Trophoblast cell (in vitro differentiated cells and primary cell): ENCODE data around the gene PLBD2.

Experiments used
- DNase-seq, 2 donors: peaks; one replicate each; pipeline ENCODE4 v3.0.0-alpha.2; 2016
- H2AFZ ChIP-seq: 2 replicates; pipeline ENCODE4 v1.6.1; 2013; ENCODE audit warnings: low read length, moderate library complexity, mild to moderate bottlenecking; ENCODE audit not compliant: insufficient read depth, poor library complexity
- H2AK5ac ChIP-seq: 2 replicates; pipeline ENCODE4 v1.6.1; 2013; ENCODE audit warnings: mild to moderate bottlenecking, low read length
- H2BK120ac ChIP-seq: 2 replicates; pipeline ENCODE4 v1.6.1; 2013; ENCODE audit warnings: low read length, mild to moderate bottlenecking, moderate library complexity; ENCODE audit not compliant: insufficient read depth, poor library complexity
- H2BK12ac ChIP-seq: 2 replicates; pipeline ENCODE4 v1.6.1; 2013; ENCODE audit warnings: mild to moderate bottlenecking, low read length, moderate library complexity
- H2BK5ac ChIP-seq: 2 replicates; pipeline ENCODE4 v1.6.1; 2013; ENCODE audit warnings: low read length, low read depth, moderate library complexity, mild to moderate bottlenecking; ENCODE audit not compliant: poor library complexity
- H3K14ac ChIP-seq: 2 replicates; pipeline ENCODE4 v1.6.1; 2013; ENCODE audit warnings: mild to moderate bottlenecking, low read length
- H3K18ac ChIP-seq: 2 replicates; pipeline ENCODE4 v1.6.1; 2013; ENCODE audit warnings: mild to moderate bottlenecking, low read length
- H3K23ac ChIP-seq: 2 replicates; pipeline ENCODE4 v1.6.1; 2013; ENCODE audit warnings: low read length
- H3K27ac ChIP-seq: 2 replicates; pipeline ENCODE4 v1.5.1; 2013; ENCODE audit warnings: low read depth, mild to moderate bottlenecking, inconsistent platforms, low read length, moderate library complexity
- H3K27me3 ChIP-seq: 2 replicates; pipeline ENCODE4 v1.6.1; 2013; ENCODE audit warnings: inconsistent platforms, mild to moderate bottlenecking, low read length, moderate library complexity; ENCODE audit not compliant: insufficient read depth
- H3K36me3 ChIP-seq, 2 experiments: 1 replicate in 1 of 2; 2 replicates in 1 of 2; pipeline ENCODE4 v1.6.1; 2013; ENCODE audit warnings: low read length in 2 of 2, mild to moderate bottlenecking in 2 of 2, moderate library complexity in 1 of 2; ENCODE audit not compliant: insufficient read depth in 2 of 2, control insufficient read depth in 1 of 2
- H3K4ac ChIP-seq: 2 replicates; pipeline ENCODE4 v1.6.1; 2013; ENCODE audit warnings: low read depth, mild to moderate bottlenecking, low read length, moderate library complexity
- H3K4me1 ChIP-seq, 2 experiments: 1 replicate in 1 of 2; 2 replicates in 1 of 2; pipeline ENCODE4 v1.6.1; 2013; ENCODE audit warnings: low read length in 2 of 2, mild to moderate bottlenecking in 2 of 2, moderate library complexity in 1 of 2; ENCODE audit not compliant: insufficient read depth in 2 of 2, control insufficient read depth in 1 of 2
- H3K4me2 ChIP-seq: 2 replicates; pipeline ENCODE4 v1.6.1; 2013; ENCODE audit warnings: inconsistent platforms, mild to moderate bottlenecking, low read length, moderate library complexity
- H3K4me3 ChIP-seq: 2 replicates; pipeline ENCODE4 v1.5.1; 2013; ENCODE audit warnings: mild to moderate bottlenecking, low read depth, low read length, inconsistent platforms
- H3K79me1 ChIP-seq: one replicate; pipeline ENCODE4 v1.6.1; 2013; ENCODE audit warnings: low read length
- H3K79me2 ChIP-seq: 2 replicates; pipeline ENCODE4 v1.6.1; 2013; ENCODE audit warnings: low read length, mild to moderate bottlenecking; ENCODE audit not compliant: control insufficient read depth, insufficient read depth, poor library complexity
- H3K9ac ChIP-seq: 2 replicates; pipeline ENCODE4 v1.6.1; 2013; ENCODE audit warnings: mild to moderate bottlenecking, low read length
- H3K9me3 ChIP-seq: 2 replicates; pipeline ENCODE4 v1.6.1; 2013; ENCODE audit warnings: low read depth, mild to moderate bottlenecking, control low read depth, inconsistent platforms, low read length; ENCODE audit not compliant: insufficient read depth
- H4K12ac ChIP-seq: 2 replicates; pipeline ENCODE4 v1.6.1; 2013; ENCODE audit warnings: low read depth, mild to moderate bottlenecking, low read length, moderate library complexity
- H4K8ac ChIP-seq: 2 replicates; pipeline ENCODE4 v1.6.1; 2013; ENCODE audit warnings: low read depth, mild to moderate bottlenecking, low read length, moderate library complexity
- H4K91ac ChIP-seq: one replicate; pipeline ENCODE4 v1.6.1; 2013; ENCODE audit warnings: low read depth, mild to moderate bottlenecking, low read length, moderate library complexity
- WGBS: extraction: QIAGEN DNeasy Blood & Tissue Kit; methylation state at CpG from one replicate; pipeline ENCODE4 v1.1.7; 2013; ENCODE audit warnings: missing lambda C conversion rate; ENCODE audit not compliant: insufficient read length, insufficient coverage; ENCODE audit errors: extremely low coverage; 5-methylcytosine and 5-hydroxymethylcytosine counted together

PLBD2 gene

GRCh38 chr12:113372371-113372770, 14.0 kb downstream of the PLBD2 start:
- Histone ChIP-seq H4K12ac (no peak overlapping the region), H3K36me3 (peaks cover 7 to 22% of the 10 kb centered on the region in 2 experiments), H3K14ac (no peak overlapping the region), H3K23ac (no peak overlapping the region), H3K4ac (no peak overlapping the region), H3K79me1 (no peaks in the 10 kb centered on the region), H3K4me3 (no peak overlapping the region), H3K27me3 (no peaks in the 10 kb centered on the region), H3K9me3 (no peaks in the 10 kb centered on the region), H3K27ac (no peak overlapping the region), H2AFZ (no peak overlapping the region), H4K8ac (no peak overlapping the region), H3K79me2 (no peaks in the 10 kb centered on the region), H3K18ac (no peak overlapping the region), H3K9ac (no peak overlapping the region), H2AK5ac (no peak overlapping the region), H4K91ac (no peak overlapping the region), H3K4me2 (no peak overlapping the region), H2BK120ac (no peak overlapping the region), H2BK5ac (no peak overlapping the region), H3K4me1 (no peaks in the 10 kb centered on the region), H2BK12ac (no peak overlapping the region)
- no peak for DNase-seq
- WGBS, result no CpG with 5 or more reads among the region's 9 CpGs

GRCh38 chr12:113373440-113373839, 15.1 kb downstream of the PLBD2 start:
- no peak overlapping the region for H3K9ac ChIP-seq
- H3K4me3 ChIP-seq, result no peak overlapping the region
- H3K9me3 ChIP-seq, result no peaks in the 10 kb centered on the region
- no peak overlapping the region for H2BK12ac ChIP-seq
- DNase-seq, result no peak
- H3K23ac ChIP-seq, result no peak overlapping the region
- H2AFZ ChIP-seq, result no peak overlapping the region
- H3K79me1 ChIP-seq, result no peaks in the 10 kb centered on the region
- H2BK5ac ChIP-seq, result no peak overlapping the region
- no peak overlapping the region for H4K12ac ChIP-seq
- no peak overlapping the region for H3K4me2 ChIP-seq
- 99% methylated on average over 3 of the region's 3 CpGs for WGBS
- no peak overlapping the region for H4K8ac ChIP-seq
- no peak overlapping the region for H3K14ac ChIP-seq
- no peaks in the 10 kb centered on the region for H3K27me3 ChIP-seq
- no peak overlapping the region for H2AK5ac ChIP-seq
- H4K91ac ChIP-seq, result no peak overlapping the region
- H2BK120ac ChIP-seq, result no peak overlapping the region
- H3K79me2 ChIP-seq, result no peaks in the 10 kb centered on the region
- no peaks in the 10 kb centered on the region for H3K4me1 ChIP-seq
- no peak overlapping the region for H3K27ac ChIP-seq
- H3K18ac ChIP-seq, result no peak overlapping the region
- peaks cover 7 to 22% of the 10 kb centered on the region in 2 experiments for H3K36me3 ChIP-seq
- no peak overlapping the region for H3K4ac ChIP-seq

GRCh38 chr12:113373969-113374368, 15.6 kb downstream of the PLBD2 start:
- Histone ChIP-seq H3K36me3 (peaks cover 7 to 22% of the 10 kb centered on the region in 2 experiments), H3K9ac (no peak overlapping the region), H2BK5ac (no peak overlapping the region), H3K4ac (no peak overlapping the region), H3K18ac (no peak overlapping the region), H3K4me1 (no peaks in the 10 kb centered on the region), H3K9me3 (no peaks in the 10 kb centered on the region), H3K4me2 (no peak overlapping the region), H2BK12ac (no peak overlapping the region), H4K91ac (no peak overlapping the region), H3K79me2 (no peaks in the 10 kb centered on the region), H3K27me3 (no peaks in the 10 kb centered on the region), H3K23ac (no peak overlapping the region), H4K12ac (no peak overlapping the region), H3K79me1 (no peaks in the 10 kb centered on the region), H2AFZ (no peak overlapping the region), H2BK120ac (no peak overlapping the region), H3K4me3 (no peak overlapping the region), H4K8ac (no peak overlapping the region), H3K27ac (no peak overlapping the region), H3K14ac (no peak overlapping the region), H2AK5ac (no peak overlapping the region)
- no peak for DNase-seq
- WGBS, result no CpG with 5 or more reads among the region's 3 CpGs

- Histone ChIP-seq H4K12ac (no peak overlapping the region), H3K9ac (no peak overlapping the region), H2BK12ac (no peak overlapping the region), H3K79me1 (no peaks in the 10 kb centered on the region), H2AK5ac (no peak overlapping the region), H4K8ac (no peak overlapping the region), H3K23ac (no peak overlapping the region), H2BK120ac (no peak overlapping the region), H3K4me1 (no peaks in the 10 kb centered on the region), H3K27ac (no peak overlapping the region), H3K27me3 (no peaks in the 10 kb centered on the region), H3K9me3 (no peaks in the 10 kb centered on the region), H4K91ac (no peak overlapping the region), H3K14ac (no peak overlapping the region), H3K4me2 (no peak overlapping the region), H2BK5ac (no peak overlapping the region), H3K79me2 (no peaks in the 10 kb centered on the region), H2AFZ (no peak overlapping the region), H3K4ac (no peak overlapping the region), H3K36me3 (peaks cover 7 to 22% of the 10 kb centered on the region in 2 experiments), H3K4me3 (no peak overlapping the region), H3K18ac (no peak overlapping the region)
- DNase-seq, result no peak
- no CpG with 5 or more reads among the region's 4 CpGs for whole genome bisulfite sequencing
Observed at GRCh38 chr12:113374823-113375428, 16.5 kb downstream of the PLBD2 start.
